Muscle of leg (tissue), 11 donors: ENCODE data around the gene CCDC171. TPM values are rescaled to one million over a fixed set of nuclear protein-coding genes. Genes with fewer than 3 reads are reported as not detected.
"Not testable (repeated sequence)": the region's sequence is repeated elsewhere in the genome, so short reads cannot be mapped to it uniquely, and the experiment has no call there.

Experiments used
- DNase-seq: peaks from one replicate; pipeline ENCODE4 v3.0.0; 2013
- H3K27ac ChIP-seq: one replicate; pipeline ENCODE4 v1.5.1; 2013; ENCODE audit warnings: mild to moderate bottlenecking, low read length, control low read depth
- H3K27me3 ChIP-seq: one replicate; pipeline ENCODE4 v1.6.1; 2013; ENCODE audit warnings: low read length; ENCODE audit not compliant: control insufficient read depth, insufficient read depth
- H3K36me3 ChIP-seq: one replicate; pipeline ENCODE4 v1.6.1; 2013; ENCODE audit warnings: low read length; ENCODE audit not compliant: control insufficient read depth, insufficient read depth
- H3K4me1 ChIP-seq: one replicate; pipeline ENCODE4 v1.6.1; 2013; ENCODE audit warnings: low read length; ENCODE audit not compliant: control insufficient read depth, insufficient read depth
- H3K4me3 ChIP-seq: one replicate; pipeline ENCODE4 v1.5.1; 2013; ENCODE audit warnings: low read length, control low read depth
- H3K9me3 ChIP-seq: replicated peaks from 2 replicates; pipeline ENCODE4 v1.6.1; 2013; ENCODE audit warnings: low read depth, low read length; ENCODE audit not compliant: control insufficient read depth
- WGBS: methylation state at CpG from one replicate; pipeline ENCODE4 v1.1.5; 2013; ENCODE audit warnings: missing lambda C conversion rate; ENCODE audit not compliant: insufficient coverage; 5-methylcytosine and 5-hydroxymethylcytosine counted together
- polyA plus RNA-seq, 8 donors: library from polyadenylated mRNA; unstranded; fragments of 120-200 nt; gene quantifications; one replicate each; pipeline versions ENCODE4 v1.2.1 to v1.2.3, GENCODE V29; 2013; ENCODE audit warnings: inconsistent platforms in 1 of 8, low replicate concordance in 1 of 8; ENCODE audit not compliant: insufficient read length in 8 of 8, insufficient read depth in 1 of 8
- total RNA-seq: library from RNA; stranded (reverse); fragments of 120-200 nt; gene quantifications from one replicate; pipeline ENCODE4 v1.2.4, GENCODE V29; 2013

Gene CCDC171
- total and polyA plus RNA-seq, 9 donors = 1.5 to 4.0 (median 2.1) TPM

DNA sequence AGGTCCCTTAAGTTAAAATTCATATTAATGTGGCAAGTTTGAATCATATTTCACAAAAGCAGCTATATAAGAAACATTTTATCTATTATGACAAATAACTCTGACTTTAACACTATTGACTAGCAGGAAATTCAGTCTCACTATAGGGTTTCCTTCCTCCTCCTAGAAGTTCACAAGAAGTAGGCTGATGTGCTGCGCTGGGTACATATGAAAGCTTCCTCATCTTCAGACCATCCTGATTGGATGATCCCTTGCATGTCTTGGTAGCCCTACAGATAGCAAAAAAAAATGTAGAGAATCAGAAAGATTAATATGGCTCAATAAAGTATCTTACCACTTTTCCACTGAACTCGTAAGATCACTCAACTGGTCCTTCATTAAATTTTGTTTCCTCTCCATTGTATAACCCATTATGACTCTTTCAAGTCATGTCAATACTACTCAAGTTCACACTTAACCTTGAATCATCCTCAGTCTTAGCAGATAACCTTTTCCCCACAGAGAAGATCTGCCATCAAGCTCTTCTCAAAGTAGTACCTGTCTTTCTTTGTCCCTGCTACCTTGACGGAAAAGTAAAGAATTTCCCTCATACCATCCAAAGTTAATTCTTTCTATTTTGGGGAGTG lies 30.6 kb upstream of the CCDC171 start:
- Histone ChIP-seq H3K4me1 (no peaks in the 10 kb centered on the region), H3K36me3 (no peaks in the 10 kb centered on the region), H3K9me3 (no peaks in the 10 kb centered on the region), H3K27me3 (no peaks in the 10 kb centered on the region), H3K4me3 (no peak overlapping the region), H3K27ac (no peak overlapping the region)
- DNase-seq = no peak
- 73% methylated on average over 1 of the region's 3 CpGs for WGBS

DNA sequence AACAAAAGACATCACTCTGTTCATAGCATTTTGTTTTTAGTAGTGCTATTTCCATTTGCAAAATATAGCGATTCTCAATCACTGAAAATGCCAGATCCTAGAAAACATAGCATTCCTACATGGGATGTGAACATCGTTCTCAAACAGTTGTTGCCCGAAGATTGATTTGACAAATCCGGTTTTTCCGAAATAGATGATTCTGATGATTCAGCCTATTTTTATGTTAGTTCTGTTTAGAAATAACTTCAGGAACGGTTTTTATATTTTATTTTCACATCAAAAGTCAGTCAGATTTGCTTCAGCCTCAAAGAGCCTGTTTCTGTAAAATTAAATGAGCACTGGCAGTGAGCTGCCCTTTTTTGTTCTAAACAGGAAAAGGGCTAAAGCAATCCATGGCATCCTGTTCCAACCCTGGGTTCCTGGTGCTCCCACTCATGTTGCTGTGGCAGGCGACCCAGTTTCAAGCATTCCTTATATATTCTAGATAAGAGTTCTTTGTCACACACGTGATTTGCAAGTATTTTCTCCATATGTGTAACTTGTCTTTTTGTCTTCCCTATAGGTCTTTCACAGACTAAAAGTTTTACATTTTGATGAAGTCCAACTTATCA lies 27.9 kb upstream of the CCDC171 start:
- no CpG with 5 or more reads among the region's 8 CpGs for WGBS
- no peaks in the 10 kb centered on the region for H3K9me3 ChIP-seq
- H3K4me1 ChIP-seq = no peaks in the 10 kb centered on the region
- no peak for DNase-seq
- no peak overlapping the region for H3K4me3 ChIP-seq
- H3K27me3 ChIP-seq = no peaks in the 10 kb centered on the region
- no peak overlapping the region for H3K27ac ChIP-seq
- no peaks in the 10 kb centered on the region for H3K36me3 ChIP-seq

DNA sequence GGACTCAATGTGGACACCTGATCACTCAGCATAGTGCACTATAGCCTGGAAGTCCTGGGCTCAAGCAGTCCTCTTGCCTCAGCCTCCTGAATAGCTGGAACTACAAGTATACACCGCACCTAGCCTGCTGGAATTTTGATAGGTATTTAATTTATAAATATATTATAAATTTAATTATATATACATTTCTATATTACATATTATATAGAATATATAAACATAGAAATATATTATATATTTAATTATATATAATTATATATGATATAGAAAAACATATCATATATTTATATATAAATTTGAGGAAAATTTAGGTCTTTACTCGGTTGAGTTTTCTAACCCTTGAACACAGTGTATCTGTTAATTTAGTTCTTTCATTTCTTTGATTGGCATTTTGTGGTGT lies 26.9 kb upstream of the CCDC171 start:
- H3K27ac ChIP-seq = no peak overlapping the region
- H3K4me1 ChIP-seq = no peaks in the 10 kb centered on the region
- no peaks in the 10 kb centered on the region for H3K27me3 ChIP-seq
- no peak overlapping the region for H3K4me3 ChIP-seq
- no CpG with 5 or more reads among the region's 2 CpGs for WGBS
- no peaks in the 10 kb centered on the region for H3K36me3 ChIP-seq
- no peak for DNase-seq
- H3K9me3 ChIP-seq = no peaks in the 10 kb centered on the region

DNA sequence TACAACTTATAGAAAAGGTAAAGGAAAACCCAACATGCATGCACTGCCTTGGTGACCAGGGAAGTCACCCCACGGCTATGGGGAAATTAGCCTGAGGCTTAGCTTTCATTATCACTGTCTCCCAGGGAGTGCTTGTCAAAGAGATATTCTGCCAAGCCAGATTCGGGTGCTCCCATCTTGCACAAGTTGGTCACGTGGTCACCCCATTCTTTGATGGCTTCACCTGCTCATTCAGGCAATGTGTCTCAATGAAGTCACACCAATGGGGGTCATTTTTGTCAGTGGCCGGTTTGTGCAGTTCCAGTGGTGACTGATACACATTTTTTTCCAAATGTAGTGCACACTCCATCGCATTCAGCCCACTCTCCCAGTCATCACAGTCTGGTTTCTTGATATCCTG lies 25.8 kb upstream of the CCDC171 start:
- H3K27me3 ChIP-seq, DNase-seq, H3K4me1 ChIP-seq, H3K4me3 ChIP-seq, H3K9me3 ChIP-seq, H3K27ac ChIP-seq, H3K36me3 ChIP-seq: not testable (repeated sequence)
- 91% methylated on average over 3 of the region's 5 CpGs for WGBS

DNA sequence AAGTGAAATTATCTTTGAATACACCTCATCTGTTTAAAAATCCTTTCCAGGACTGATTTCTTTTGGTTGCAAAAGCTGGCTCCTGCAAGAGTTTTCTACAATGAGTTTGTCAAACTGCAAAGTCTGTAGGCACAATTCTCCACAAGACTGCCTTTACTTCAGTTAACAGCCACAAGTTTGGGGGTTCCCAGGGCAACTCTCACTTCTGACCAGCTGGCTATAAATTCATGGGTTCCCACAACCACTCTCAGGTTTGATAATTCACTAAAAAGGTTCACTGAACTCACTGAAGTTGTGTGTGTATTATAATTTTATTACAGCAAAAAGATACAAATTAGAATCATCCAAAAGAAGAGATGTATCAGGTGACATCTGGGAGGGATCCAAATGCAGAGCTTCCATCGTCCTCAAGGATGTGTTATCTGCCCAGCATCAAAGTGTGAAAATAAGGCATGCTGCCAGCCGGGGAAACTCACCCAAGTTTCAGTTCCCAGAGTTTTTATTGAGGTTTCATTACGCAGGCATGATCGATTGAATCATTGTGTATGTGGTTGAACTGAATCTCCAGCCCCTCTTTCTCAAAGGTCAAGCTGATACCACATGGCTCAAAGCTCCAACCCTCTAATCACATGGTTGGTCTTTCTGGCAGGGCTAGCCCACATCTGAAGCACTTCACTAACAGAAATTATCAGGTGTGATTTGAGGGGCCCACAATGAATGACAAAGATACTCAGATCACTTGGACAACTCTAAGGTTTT lies 23.1 kb upstream of the CCDC171 start:
- H3K4me3 ChIP-seq = no peak overlapping the region
- H3K36me3 ChIP-seq = no peaks in the 10 kb centered on the region
- no peaks in the 10 kb centered on the region for H3K4me1 ChIP-seq
- no peaks in the 10 kb centered on the region for H3K9me3 ChIP-seq
- WGBS = 100% methylated on average over 1 of the region's 4 CpGs
- H3K27ac ChIP-seq = no peak overlapping the region
- no peaks in the 10 kb centered on the region for H3K27me3 ChIP-seq
- DNase-seq = no peak

DNA sequence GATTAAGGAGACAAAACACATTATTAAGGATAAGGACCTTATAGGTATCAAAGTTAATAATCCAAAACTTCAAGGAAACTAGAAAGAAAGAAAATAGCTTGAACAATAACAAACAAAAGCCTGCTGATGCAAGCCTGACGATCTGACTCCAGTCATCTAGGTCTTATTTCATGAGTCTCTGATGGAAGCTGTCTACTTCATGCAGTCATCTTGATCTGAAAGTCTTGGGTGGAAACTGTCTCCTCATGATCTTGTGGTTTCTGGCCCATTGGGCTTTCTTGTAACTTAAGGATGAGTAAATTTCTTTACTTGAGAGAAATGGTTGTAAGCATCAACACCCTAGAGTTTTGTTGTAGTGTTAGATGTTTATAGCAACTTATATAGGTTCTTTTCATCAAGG lies 21.5 kb upstream of the CCDC171 start:
- Histone ChIP-seq H3K4me1 (no peaks in the 10 kb centered on the region), H3K4me3 (no peak overlapping the region), H3K36me3 (no peaks in the 10 kb centered on the region), H3K27ac (no peak overlapping the region), H3K9me3 (no peaks in the 10 kb centered on the region), H3K27me3 (no peaks in the 10 kb centered on the region)
- no peak for DNase-seq
- WGBS = 50% methylated on average over 1 of the region's 1 CpG

DNA sequence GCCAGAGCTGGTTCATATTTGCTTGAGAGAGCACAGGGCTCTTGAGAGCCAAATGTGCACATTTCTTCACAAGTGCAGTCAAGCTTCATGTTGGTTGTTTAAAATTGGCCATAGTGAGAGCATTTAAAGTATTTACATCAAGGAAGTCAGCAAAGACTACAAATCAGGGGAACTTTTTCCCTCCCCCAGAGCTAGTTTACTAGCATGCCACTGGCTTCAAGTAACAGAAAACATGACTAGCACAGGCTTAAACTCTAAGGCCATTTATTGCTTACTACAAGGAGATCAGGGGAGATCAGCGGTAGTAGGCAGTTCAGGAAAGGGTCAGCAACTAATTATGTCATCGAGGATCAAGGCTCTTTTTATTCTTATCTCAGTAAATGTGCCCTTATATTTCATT lies 11.0 kb upstream of the CCDC171 start:
- no peak overlapping the region for H3K27ac ChIP-seq
- no peaks in the 10 kb centered on the region for H3K36me3 ChIP-seq
- no peak for DNase-seq
- no peak overlapping the region for H3K4me3 ChIP-seq
- no CpG with 5 or more reads among the region's 2 CpGs for WGBS
- no peaks in the 10 kb centered on the region for H3K27me3 ChIP-seq
- H3K4me1 ChIP-seq = no peaks in the 10 kb centered on the region
- H3K9me3 ChIP-seq = no peaks in the 10 kb centered on the region

DNA sequence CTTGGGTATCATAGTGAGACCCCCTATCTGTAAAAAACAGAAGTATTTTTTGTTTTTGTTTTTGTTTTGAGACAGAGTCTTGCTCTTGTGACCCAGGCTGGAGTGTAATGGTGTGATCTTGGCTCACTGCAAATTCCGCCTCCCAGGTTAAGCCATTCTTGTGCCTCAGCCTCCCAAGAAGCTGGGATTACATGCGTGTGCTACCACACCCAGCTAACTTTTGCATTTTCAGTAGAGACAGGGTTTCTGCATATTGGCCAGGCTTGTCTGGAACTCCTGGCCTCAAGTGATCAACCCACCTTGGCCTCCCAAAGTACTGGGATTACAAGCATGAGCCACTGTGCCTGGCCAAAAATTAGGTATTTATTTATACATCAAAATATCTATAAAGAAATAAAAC lies 10.2 kb upstream of the CCDC171 start:
- Histone ChIP-seq H3K4me3 (no peak overlapping the region), H3K9me3 (no peaks in the 10 kb centered on the region), H3K36me3 (no peaks in the 10 kb centered on the region), H3K27me3 (no peaks in the 10 kb centered on the region), H3K4me1 (no peaks in the 10 kb centered on the region), H3K27ac (no peak overlapping the region)
- WGBS = 90% methylated on average over 2 of the region's 2 CpGs
- DNase-seq = no peak

DNA sequence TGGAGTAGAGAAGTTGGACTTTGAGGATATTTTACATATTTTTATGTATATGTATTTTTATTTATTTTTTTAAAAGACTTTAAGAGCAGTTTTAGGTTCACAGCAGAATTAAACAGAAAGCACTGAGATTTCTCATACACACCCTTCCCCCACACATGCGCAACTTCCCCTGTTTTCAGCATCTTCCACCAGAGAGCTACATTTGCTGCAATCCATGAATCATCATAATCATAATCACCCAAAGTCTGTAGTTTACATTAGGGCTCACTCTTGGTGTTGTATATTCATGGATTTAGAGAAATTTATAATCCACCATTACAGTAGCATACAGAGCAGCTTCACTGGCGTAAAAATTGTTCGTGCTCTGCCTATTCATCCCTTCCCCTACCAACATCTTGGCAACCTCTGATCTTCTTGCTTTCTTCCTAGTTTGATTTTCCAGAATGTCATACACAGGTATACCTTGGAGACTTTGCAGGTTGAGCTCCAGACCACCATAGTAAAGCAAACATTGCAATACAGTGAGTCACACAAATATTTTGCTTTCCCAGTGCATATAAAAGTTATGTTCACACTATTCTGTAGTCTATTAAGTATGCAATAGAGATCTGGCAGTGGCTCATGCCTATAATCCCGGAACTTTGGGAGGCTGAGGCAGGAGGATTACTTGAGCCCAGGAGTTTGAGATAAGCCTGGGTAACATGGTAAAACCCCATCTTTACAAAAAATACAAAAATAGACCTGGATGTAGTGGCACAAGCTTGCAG lies 9.6 kb upstream of the CCDC171 start:
- 64% methylated on average over 3 of the region's 4 CpGs for WGBS
- Histone ChIP-seq H3K9me3 (no peaks in the 10 kb centered on the region), H3K27me3 (no peaks in the 10 kb centered on the region), H3K4me3 (no peak overlapping the region), H3K36me3 (no peaks in the 10 kb centered on the region), H3K27ac (no peak overlapping the region), H3K4me1 (no peaks in the 10 kb centered on the region)
- DNase-seq = no peak

DNA sequence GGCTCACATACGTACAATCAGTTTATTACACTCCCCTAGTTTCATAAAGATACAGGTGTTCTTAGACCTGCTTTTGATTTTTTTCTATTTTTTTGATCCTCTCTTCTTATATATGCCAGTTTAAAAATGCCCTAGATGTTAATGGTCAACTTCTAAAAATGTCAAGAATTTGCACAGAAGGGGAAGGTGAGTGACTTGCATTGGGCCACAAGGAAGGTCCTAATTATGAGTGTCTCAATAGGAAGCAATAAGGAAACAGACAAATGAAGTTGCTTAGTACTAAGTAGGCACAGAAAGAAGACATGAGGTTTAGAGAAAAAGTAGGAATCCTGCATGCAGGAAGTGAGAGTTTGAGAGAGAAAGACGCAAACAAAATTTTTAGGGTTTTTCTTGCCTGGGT lies 3.2 kb upstream of the CCDC171 start:
- H3K4me1 ChIP-seq = peaks cover 4% of the 10 kb centered on the region
- no peaks in the 10 kb centered on the region for H3K36me3 ChIP-seq
- no CpG with 5 or more reads among the region's 2 CpGs for WGBS
- H3K4me3 ChIP-seq = no peak overlapping the region
- DNase-seq = no peak
- H3K9me3 ChIP-seq = no peaks in the 10 kb centered on the region
- no peak overlapping the region for H3K27ac ChIP-seq
- H3K27me3 ChIP-seq = peaks cover 2% of the 10 kb centered on the region
